ENCODE measurements around the gene KCNMA1. TPM values are rescaled to one million over a fixed set of nuclear protein-coding genes. Genes with fewer than 3 reads are reported as not detected.

The KCNMA1 gene
- total RNA-seq, 1 experiment from 2014 or later, result 0.70 TPM

GRCh38 chr10:77474939-77475338 is 162.7 kb downstream of the KCNMA1 start:
- ChIA-PET CTCF (no interaction called here), POLR2A (ENCODE audit: unreplicated experiment) (no interaction called here)
- H3K4me3 ChIP-seq, result no peak overlapping the region
- intact Hi-C loops (cut with micrococcal nuclease; ENCODE audit: unreplicated experiment), result loop anchor here (5.0 kb wide), 1 partner anchor 83 kb away; no protein-coding TSS in a partner anchor
- H4K20me1 ChIP-seq (ENCODE audit: insufficient read depth), result no peaks in the 10 kb centered on the region
- no peaks in the 10 kb centered on the region for H3K27me3 ChIP-seq (ENCODE audit: insufficient read depth, low read depth)
- no peak overlapping the region for H3K4me2 ChIP-seq
- peaks cover 31% of the 10 kb centered on the region for H3F3A ChIP-seq (ENCODE audit: insufficient read depth, low read depth)
- H3K9me2 ChIP-seq (ENCODE audit: insufficient read depth), result no peaks in the 10 kb centered on the region
- H3K27ac ChIP-seq, result no peak overlapping the region
- BruUV-seq (replicated peaks), result no TSS peak
- H3K9me3 ChIP-seq (ENCODE audit: insufficient read depth, low read depth), result 0 out of 2 replicates have a peak, but pooled peaks cover 7% of the 10 kb centered on the region
- no peak for DNase-seq
- H3K36me3 ChIP-seq (ENCODE audit: low read depth), result no peaks in the 10 kb centered on the region
- H3K4me1 ChIP-seq (replicated peaks; ENCODE audit: insufficient read depth), result peaks cover 13% of the 10 kb centered on the region
- no peaks in the 10 kb centered on the region for H3K79me2 ChIP-seq (ENCODE audit: low read depth)
- H2AFZ ChIP-seq, result no peak overlapping the region
- TF ChIP-seq, protein P1, sequence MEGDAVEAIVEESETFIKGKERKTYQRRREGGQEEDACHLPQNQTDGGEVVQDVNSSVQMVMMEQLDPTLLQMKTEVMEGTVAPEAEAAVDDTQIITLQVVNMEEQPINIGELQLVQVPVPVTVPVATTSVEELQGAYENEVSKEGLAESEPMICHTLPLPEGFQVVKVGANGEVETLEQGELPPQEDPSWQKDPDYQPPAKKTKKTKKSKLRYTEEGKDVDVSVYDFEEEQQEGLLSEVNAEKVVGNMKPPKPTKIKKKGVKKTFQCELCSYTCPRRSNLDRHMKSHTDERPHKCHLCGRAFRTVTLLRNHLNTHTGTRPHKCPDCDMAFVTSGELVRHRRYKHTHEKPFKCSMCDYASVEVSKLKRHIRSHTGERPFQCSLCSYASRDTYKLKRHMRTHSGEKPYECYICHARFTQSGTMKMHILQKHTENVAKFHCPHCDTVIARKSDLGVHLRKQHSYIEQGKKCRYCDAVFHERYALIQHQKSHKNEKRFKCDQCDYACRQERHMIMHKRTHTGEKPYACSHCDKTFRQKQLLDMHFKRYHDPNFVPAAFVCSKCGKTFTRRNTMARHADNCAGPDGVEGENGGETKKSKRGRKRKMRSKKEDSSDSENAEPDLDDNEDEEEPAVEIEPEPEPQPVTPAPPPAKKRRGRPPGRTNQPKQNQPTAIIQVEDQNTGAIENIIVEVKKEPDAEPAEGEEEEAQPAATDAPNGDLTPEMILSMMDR (conservative IDR thresholded peaks at IDR 0.05), result no peak

DNA sequence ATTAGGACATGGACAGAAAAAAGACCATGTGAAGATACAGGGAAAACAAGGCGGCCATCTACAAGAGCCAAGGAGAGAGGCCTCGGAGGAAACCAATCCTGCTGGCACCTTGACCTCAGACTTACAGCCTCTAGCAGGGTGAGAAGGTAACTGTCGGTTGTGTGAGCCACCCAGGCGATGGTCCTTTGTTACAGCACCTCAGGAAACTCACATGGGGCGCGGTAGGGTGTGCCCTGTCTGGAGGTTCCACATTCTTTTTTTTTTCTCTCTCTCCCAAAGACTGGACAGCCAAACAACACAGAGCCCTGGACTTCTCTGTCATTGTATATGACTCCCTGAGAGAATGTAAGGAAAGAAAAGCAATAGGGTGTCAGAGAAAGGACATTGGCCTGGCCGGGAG is 163.2 kb downstream of the KCNMA1 start:
- ChIA-PET CTCF (no interaction called here), POLR2A (ENCODE audit: unreplicated experiment) (no interaction called here)
- peak in 1 of 2 experiments; percentile 43 for DNase-seq
- TF ChIP-seq, protein P1 (conservative IDR thresholded peaks at IDR 0.05), result no peak
- no peak for TF ChIP-seq EZH2 (IDR thresholded peaks at IDR 0.05; ENCODE audit: low read depth)
- Histone ChIP-seq H3K36me3 (ENCODE audit: low read depth) (no peaks in the 10 kb centered on the region), H3K9me2 (ENCODE audit: insufficient read depth) (no peaks in the 10 kb centered on the region), H3F3A (ENCODE audit: insufficient read depth, low read depth) (peaks cover 31% of the 10 kb centered on the region), H3K9me3 (ENCODE audit: insufficient read depth, low read depth) (0 out of 2 replicates have a peak, but pooled peaks cover 7% of the 10 kb centered on the region), H3K27ac (no peak overlapping the region), H3K4me3 (no peak overlapping the region), H3K27me3 (ENCODE audit: insufficient read depth, low read depth) (no peaks in the 10 kb centered on the region), H4K20me1 (ENCODE audit: insufficient read depth) (no peaks in the 10 kb centered on the region), H2AFZ (no peak overlapping the region), H3K4me1 (replicated peaks; ENCODE audit: insufficient read depth) (0 out of 2 replicates have a peak, but pooled peaks cover 8% of the 10 kb centered on the region), H3K4me2 (no peak overlapping the region), H3K79me2 (ENCODE audit: low read depth) (no peaks in the 10 kb centered on the region)
- intact Hi-C loops (cut with micrococcal nuclease; ENCODE audit: unreplicated experiment), result no loop called here
- no TSS peak for BruUV-seq (replicated peaks)

DNA sequence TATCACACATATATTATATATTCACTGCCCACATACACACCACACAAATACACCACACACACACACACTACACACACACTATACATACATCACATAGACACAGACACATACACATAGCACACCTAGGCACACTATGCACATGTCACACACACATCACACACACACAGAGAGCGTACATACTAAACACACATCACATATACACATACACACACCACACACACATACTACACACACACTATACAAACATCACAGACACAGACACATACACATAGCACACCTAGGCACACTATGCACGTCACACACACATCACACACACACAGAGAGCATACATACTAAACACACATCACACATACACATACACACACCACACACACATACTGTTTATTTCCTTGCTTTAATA is 165.5 kb downstream of the KCNMA1 start:
- no peak overlapping the region for H3K4me2 ChIP-seq
- intact Hi-C loops (cut with micrococcal nuclease; ENCODE audit: unreplicated experiment), result no loop called here
- no peak overlapping the region for H2AFZ ChIP-seq
- no peaks in the 10 kb centered on the region for H3K9me2 ChIP-seq (ENCODE audit: insufficient read depth)
- H3K27me3 ChIP-seq (ENCODE audit: insufficient read depth, low read depth), result no peaks in the 10 kb centered on the region
- no peaks in the 10 kb centered on the region for H4K20me1 ChIP-seq (ENCODE audit: insufficient read depth)
- TF ChIP-seq, protein P1 (conservative IDR thresholded peaks at IDR 0.05), result no peak
- no peak for TF ChIP-seq EZH2 (IDR thresholded peaks at IDR 0.05; ENCODE audit: low read depth)
- DNase-seq, result no peak
- peaks cover 21% of the 10 kb centered on the region for H3F3A ChIP-seq (ENCODE audit: insufficient read depth, low read depth)
- H3K9me3 ChIP-seq (ENCODE audit: insufficient read depth, low read depth), result 0 out of 2 replicates have a peak, but pooled peaks cover 7% of the 10 kb centered on the region
- POLR2A ChIA-PET (ENCODE audit: unreplicated experiment), result no interaction called here
- H3K27ac ChIP-seq, result no peak overlapping the region
- 0 out of 2 replicates have a peak, but pooled peaks cover 7% of the 10 kb centered on the region for H3K4me1 ChIP-seq (replicated peaks; ENCODE audit: insufficient read depth)
- no TSS peak for BruUV-seq (replicated peaks)
- H3K4me3 ChIP-seq, result no peak overlapping the region
- H3K36me3 ChIP-seq (ENCODE audit: low read depth), result no peaks in the 10 kb centered on the region
- H3K79me2 ChIP-seq (ENCODE audit: low read depth), result no peaks in the 10 kb centered on the region
- CTCF ChIA-PET, result no interaction called here

All from PC-9 (cell line).